Liver (tissue), 9 donors: Measurements from ENCODE around the gene URAD. TPM values are rescaled to one million over a fixed set of nuclear protein-coding genes. Genes with fewer than 3 reads are reported as not detected.
A peak's percentile ranks its signal among the peaks of the same experiment; 100 is the strongest.

ENCODE experiments used
- DNase-seq: peaks from one replicate; pipeline ENCODE4 v3.0.0-alpha.2; 2017; ENCODE audit warnings: low spot score
- H3K27ac ChIP-seq, 2 donors: one replicate each; pipeline ENCODE4 v1.7.0; 2013; ENCODE audit warnings: inconsistent platforms in 2 of 2, low read length in 2 of 2, control low read depth in 1 of 2, low read depth in 1 of 2, mild to moderate bottlenecking in 1 of 2
- H3K27me3 ChIP-seq, 4 donors: one replicate each; pipeline versions ENCODE4 v1.6.1 to v1.7.0; 2013; ENCODE audit warnings: low read length in 3 of 4, inconsistent platforms in 1 of 4, mild to moderate bottlenecking in 1 of 4, moderate library complexity in 1 of 4; ENCODE audit not compliant: control insufficient read depth in 4 of 4, insufficient read depth in 4 of 4
- H3K36me3 ChIP-seq, 4 donors: one replicate each; pipeline versions ENCODE4 v1.6.1 to v1.7.0; 2013; ENCODE audit warnings: low read length in 3 of 4, mild to moderate bottlenecking in 3 of 4, low read depth in 1 of 4, moderate library complexity in 1 of 4; ENCODE audit not compliant: control insufficient read depth in 4 of 4, insufficient read depth in 3 of 4
- H3K4me1 ChIP-seq, 4 donors: one replicate each; pipeline versions ENCODE4 v1.6.1 to v1.7.0; 2013; ENCODE audit warnings: low read length in 3 of 4, mild to moderate bottlenecking in 3 of 4, moderate library complexity in 1 of 4; ENCODE audit not compliant: control insufficient read depth in 4 of 4, insufficient read depth in 4 of 4
- H3K4me3 ChIP-seq, 3 donors: one replicate each; pipeline versions ENCODE4 v1.6.1 to v1.7.0; 2013; ENCODE audit warnings: low read length in 3 of 3, control low read depth in 1 of 3, low read depth in 1 of 3, mild to moderate bottlenecking in 1 of 3
- H3K9ac ChIP-seq, 2 donors: one replicate each; pipeline ENCODE4 v1.7.0; 2013; ENCODE audit warnings: low read length in 2 of 2, mild to moderate bottlenecking in 2 of 2, moderate library complexity in 2 of 2, control low read depth in 1 of 2, low read depth in 1 of 2
- H3K9me3 ChIP-seq, 4 donors: one replicate each; pipeline versions ENCODE4 v1.6.1 to v1.7.0; 2013; ENCODE audit warnings: low read length in 3 of 4; ENCODE audit not compliant: control insufficient read depth in 4 of 4
- ATF3 ChIP-seq: IDR thresholded peaks from 2 replicates; pipeline ENCODE4 v1.6.1; 2016; ENCODE audit warnings: antibody characterized with exemption
- CTCF ChIP-seq: fragments of 150-350 bp; IDR thresholded peaks from 2 replicates; pipeline ENCODE4 v1.5.1; 2017; ENCODE audit warnings: improper control_type of control experiment, low read depth, low read length; ENCODE audit not compliant: missing input control
- EGR1 ChIP-seq, 2 donors: IDR thresholded peaks; 2 replicates each; pipeline ENCODE4 v1.6.1; 2016 to 2018; ENCODE audit warnings: antibody characterized with exemption in 2 of 2, low read depth in 2 of 2
- FOXA1 ChIP-seq: IDR thresholded peaks from 2 replicates; pipeline ENCODE4 v1.6.1; 2016; ENCODE audit warnings: antibody characterized with exemption
- GABPA ChIP-seq, 2 donors: IDR thresholded peaks in 1 of 2; conservative IDR thresholded peaks in 1 of 2; 2 replicates each; pipeline ENCODE4 v1.6.1; 2016; ENCODE audit warnings: antibody characterized with exemption in 2 of 2, mild to moderate bottlenecking in 1 of 2, moderate library complexity in 1 of 2
- HNF4A ChIP-seq, 2 donors: conservative IDR thresholded peaks; 2 replicates each; pipeline ENCODE4 v1.6.1; 2016; ENCODE audit warnings: antibody characterized with exemption in 2 of 2, mild to moderate bottlenecking in 2 of 2
- HNF4G ChIP-seq: IDR thresholded peaks from 2 replicates; pipeline ENCODE4 v1.6.1; 2016; ENCODE audit warnings: antibody characterized with exemption
- JUND ChIP-seq, 2 donors: IDR thresholded peaks; 2 replicates each; pipeline ENCODE4 v1.6.1; 2016; ENCODE audit warnings: antibody characterized with exemption in 2 of 2
- MAX ChIP-seq: IDR thresholded peaks from 2 replicates; pipeline ENCODE4 v1.6.1; 2016; ENCODE audit warnings: antibody characterized with exemption
- NR2F2 ChIP-seq: IDR thresholded peaks from 2 replicates; pipeline ENCODE4 v1.6.1; 2016; ENCODE audit warnings: antibody characterized with exemption
- RAD21 ChIP-seq, 2 donors: IDR thresholded peaks; 2 replicates each; pipeline ENCODE4 v1.6.1; 2016; ENCODE audit warnings: antibody characterized with exemption in 2 of 2, mild to moderate bottlenecking in 2 of 2
- REST ChIP-seq: IDR thresholded peaks from 2 replicates; pipeline ENCODE4 v1.6.1; 2016; ENCODE audit warnings: antibody characterized with exemption, mild to moderate bottlenecking
- RXRA ChIP-seq, 2 donors: IDR thresholded peaks; 2 replicates each; pipeline ENCODE4 v1.6.1; 2017 to 2018; ENCODE audit warnings: antibody characterized with exemption in 2 of 2, mild to moderate bottlenecking in 1 of 2
- TAF1 ChIP-seq: conservative IDR thresholded peaks from 2 replicates; pipeline ENCODE4 v1.6.1; 2016; ENCODE audit warnings: antibody characterized with exemption, mild to moderate bottlenecking
- YY1 ChIP-seq: IDR thresholded peaks from 2 replicates; pipeline ENCODE4 v1.6.1; 2016; ENCODE audit warnings: antibody characterized with exemption, mild to moderate bottlenecking
- ZBTB33 ChIP-seq: IDR thresholded peaks from 2 replicates; pipeline ENCODE4 v1.6.1; 2016; ENCODE audit warnings: antibody characterized with exemption
- WGBS: extraction: QIAGEN DNeasy Blood & Tissue Kit; methylation state at CpG from one replicate; pipeline ENCODE4 v1.1.7; 2013; 5-methylcytosine and 5-hydroxymethylcytosine counted together
- polyA plus RNA-seq, 2 donors: library from polyadenylated mRNA; stranded (reverse) in 1 of 2; unstranded in 1 of 2; fragments of 200-250 nt in 1 of 2; fragments of >200 nt in 1 of 2; fragmentation: Nextera tagmentation in 1 of 2; extraction: Ambion mirVana in 1 of 2; gene quantifications; one replicate each; pipeline versions ENCODE4 v1.2.1 to v1.2.3, GENCODE V29; 2013 to 2015
- total RNA-seq, 2 donors: library from RNA; depleted of rRNA; stranded (reverse); fragments of >200 nt; gene quantifications; one replicate each; pipeline ENCODE4 v1.2.3, GENCODE V29; 2014
- donor health status: healthy.
- donor health status: healthy.
- donor health status: healthy.
- donor health status: healthy.
- donor health status: healthy.

URAD gene
- total and polyA plus RNA-seq, 4 donors, result not detected

DNA sequence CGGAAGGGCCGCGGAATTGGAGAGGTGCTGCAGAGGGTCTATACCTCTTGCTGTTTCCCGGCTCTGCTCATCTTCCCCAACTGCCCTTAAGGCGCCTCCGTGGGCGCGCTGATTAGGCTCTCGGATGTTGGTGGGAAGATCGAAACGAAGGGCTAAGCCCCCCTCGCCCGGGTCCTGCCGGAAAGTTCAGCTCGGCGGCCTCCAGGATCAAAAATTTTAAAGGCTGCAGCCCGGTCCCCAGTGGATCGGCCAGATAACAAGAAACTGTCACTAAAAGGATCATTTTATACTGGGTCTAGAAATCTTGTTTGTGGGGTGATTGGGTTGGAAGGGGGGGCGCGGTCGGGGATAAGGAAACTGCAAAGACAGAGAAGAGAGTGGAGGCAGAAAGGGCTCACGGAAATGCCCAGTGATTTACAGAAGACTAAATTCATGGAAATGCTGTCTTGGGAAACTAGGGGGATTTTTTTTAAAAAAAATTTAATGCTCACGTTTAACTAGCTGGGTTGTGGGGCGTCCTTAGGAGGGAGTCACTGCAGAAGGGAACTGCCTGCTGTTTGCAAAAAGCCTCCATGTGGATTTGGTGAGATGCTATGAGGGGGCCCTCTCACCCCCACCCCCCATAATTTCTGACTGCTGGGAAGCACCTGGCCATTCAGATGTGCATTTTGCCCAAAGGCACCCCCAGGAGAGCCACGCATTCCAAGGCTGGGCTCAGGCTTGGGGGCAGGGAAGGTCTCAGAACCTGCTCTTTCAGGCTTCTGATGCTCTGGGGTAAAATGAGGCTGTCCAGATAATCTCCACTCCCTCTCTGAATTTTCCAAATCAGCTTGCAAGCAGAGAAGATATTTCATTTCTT is 27.0 kb downstream of the URAD start:
- peaks cover 0 to 7% (median 5%) of the 10 kb centered on the region in 4 donors for H3K27me3 ChIP-seq
- H3K9me3 ChIP-seq, result no peaks in the 10 kb centered on the region
- DNase-seq, result no peak
- peak overlapping the region; percentile 92 to 96 for H3K27ac ChIP-seq
- H3K36me3 ChIP-seq, result no peaks in the 10 kb centered on the region
- 11% methylated on average over 25 of the region's 25 CpGs for WGBS
- TF ChIP-seq RXRA (IDR thresholded peaks at IDR 0.05), result no peak
- TF ChIP-seq JUND (IDR thresholded peaks at IDR 0.05), result no peak
- no peak for TF ChIP-seq TAF1
- TF ChIP-seq ZBTB33, result no peak
- TF ChIP-seq HNF4A (conservative IDR thresholded peaks at IDR 0.05), result no peak
- TF ChIP-seq FOXA1, result no peak
- TF ChIP-seq NR2F2, result no peak
- no peak for TF ChIP-seq EGR1 (IDR thresholded peaks at IDR 0.05; ENCODE audit: low read depth in 2 of 2)
- TF ChIP-seq MAX, result no peak
- no peak for TF ChIP-seq GABPA (IDR thresholded peaks at IDR 0.05 in 1 of 2, conservative IDR thresholded peaks at IDR 0.05 in 1 of 2)
- no peak for TF ChIP-seq RAD21 (IDR thresholded peaks at IDR 0.05)
- TF ChIP-seq CTCF, result no peak
- TF ChIP-seq REST, result no peak
- TF ChIP-seq YY1, result no peak
- no peak for TF ChIP-seq ATF3
- TF ChIP-seq HNF4G, result no peak
- H3K4me1 ChIP-seq, result peaks cover 3 to 17% (median 10%) of the 10 kb centered on the region in 4 donors
- peak overlapping the region; percentile 66 to 85 (median 72) for H3K4me3 ChIP-seq
- H3K9ac ChIP-seq, result peak overlapping the region; percentile 27 to 30
